Measurements from ENCODE around the gene DDX10. TPM values are rescaled to one million over a fixed set of nuclear protein-coding genes. Genes with fewer than 3 reads are reported as not detected.

DDX10 gene
- total RNA-seq, 1 experiment from 2014 or later: 48.3 TPM

DNA sequence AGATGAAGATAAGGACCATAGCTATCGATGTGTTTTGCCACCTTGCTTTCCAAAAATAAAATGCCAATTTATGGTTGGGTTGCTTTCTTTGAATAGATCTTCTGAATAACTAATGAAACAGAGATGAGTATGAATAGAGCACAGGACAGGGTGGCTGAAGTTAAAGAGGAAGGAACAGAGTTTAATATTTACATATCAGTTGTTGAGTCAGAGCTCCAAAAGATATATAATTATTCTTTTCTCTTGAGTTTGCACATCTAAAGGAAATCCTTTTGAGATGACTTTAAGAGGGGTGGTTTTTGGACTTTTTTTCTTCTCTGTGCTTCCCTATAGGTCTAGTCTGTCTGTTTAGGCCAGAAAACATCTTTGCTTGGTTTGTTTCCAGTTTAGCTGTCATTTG is 115.2 kb downstream of the DDX10 start:
- Histone ChIP-seq H2BK12ac (ENCODE audit: insufficient read length, low read depth, low read length) (no peak overlapping the region), H4K5ac (ENCODE audit: insufficient read length, low read depth, low read length) (no peak overlapping the region), H3K23me2 (ENCODE audit: insufficient read length, low read depth, low read length, poor library complexity, severe bottlenecking) (no peaks in the 10 kb centered on the region), H3K27me3 (ENCODE audit: insufficient read depth, low read length) (no peaks in the 10 kb centered on the region), H2AFZ (ENCODE audit: low read length) (no peak overlapping the region), H3K9me3 (ENCODE audit: control insufficient read depth, low read depth, low read length) (no peaks in the 10 kb centered on the region), H4K8ac (replicated peaks; ENCODE audit: insufficient read length, low read depth, low read length) (no peak overlapping the region), H3T11ph (ENCODE audit: low read length) (no peak overlapping the region), H3K14ac (ENCODE audit: insufficient read depth, low read length) (no peak overlapping the region), H3K27ac (ENCODE audit: insufficient read length, low read depth, low read length) (no peak overlapping the region), H2BK5ac (ENCODE audit: insufficient read length, low read length) (no peak overlapping the region), H4K20me1 (ENCODE audit: control insufficient read depth, insufficient read depth, insufficient read length) (no peaks in the 10 kb centered on the region), H2AK5ac (ENCODE audit: insufficient read length, low read length) (no peak overlapping the region), H3K4ac (ENCODE audit: low read depth, low read length) (no peak overlapping the region), H3K18ac (ENCODE audit: insufficient read length, low read depth, low read length) (no peak overlapping the region), H3K56ac (ENCODE audit: insufficient read length, low read depth, low read length) (no peak overlapping the region), H3K23ac (ENCODE audit: insufficient read length, low read depth, low read length) (no peak overlapping the region), H2BK20ac (ENCODE audit: low read depth, low read length, poor library complexity, severe bottlenecking) (no peak overlapping the region), H3K9ac (ENCODE audit: extremely low read depth, insufficient read length, low read length) (no peak overlapping the region), H3K79me1 (ENCODE audit: insufficient read depth, low read depth, low read length, poor library complexity, severe bottlenecking) (no peaks in the 10 kb centered on the region), H2BK15ac (ENCODE audit: low read depth, low read length) (no peak overlapping the region), H3K79me2 (ENCODE audit: insufficient read depth, low read length) (no peaks in the 10 kb centered on the region; the same call in 1 of the 2 replicates), H2BK120ac (ENCODE audit: low read depth, low read length, poor library complexity, severe bottlenecking) (no peak overlapping the region), H3K4me1 (ENCODE audit: insufficient read depth, low read length) (no peaks in the 10 kb centered on the region; the same call in 1 of the 2 replicates), H3K4me2 (ENCODE audit: insufficient read depth, insufficient read length, low read length) (no peak overlapping the region), H4K91ac (ENCODE audit: insufficient read length, low read depth, low read length) (no peak overlapping the region)
- TF ChIP-seq CTCF (conservative IDR thresholded peaks at IDR 0.05): no peak
- H3K27ac Mint-ChIP-seq: no peak overlapping the region; a peak in 1 of 7 replicates
- H3K4me1 Mint-ChIP-seq: peaks cover 2 to 8% of the 10 kb centered on the region in 2 experiments; a peak in 1 of 4 replicates
- peaks cover 4 to 8% of the 10 kb centered on the region in 2 experiments; a peak in 4 of 5 replicates for H3K9me3 Mint-ChIP-seq
- no peak overlapping the region for H3K4me3 Mint-ChIP-seq
- H3K27me3 Mint-ChIP-seq (ENCODE audit: low read depth): no peaks in the 10 kb centered on the region
- DNase-seq: no peak
- WGBS (ENCODE audit: extremely low coverage, insufficient read length, low lambda C conversion rate): no CpG with 5 or more reads among the region's 1 CpG
- H3K36me3 Mint-ChIP-seq (ENCODE audit: insufficient read depth in 1 of 3, low read depth in 3 of 3): peaks cover 6 to 17% (median 11%) of the 10 kb centered on the region in 3 experiments
